HG03139 (cell line): ENCODE data around the gene RCAN1.

Source experiments
- ATAC-seq: cut with Tn5 transposase; IDR thresholded peaks from one replicate; pipeline ENCODE4 v1.9.1; 2021; ENCODE audit not compliant: unreplicated experiment

RCAN1 gene

GRCh38 chr21:34599534-34600101 is 15.3 kb downstream of the RCAN1 start:
- no peak for ATAC-seq

- no peak for ATAC-seq
Observed at GRCh38 chr21:34598931-34599400, 15.9 kb downstream of the RCAN1 start.

GRCh38 chr21:34597406-34597805 is 17.5 kb downstream of the RCAN1 start:
- ATAC-seq: no peak

GRCh38 chr21:34596561-34597271 is 18.2 kb downstream of the RCAN1 start:
- ATAC-seq: no peak

GRCh38 chr21:34595457-34595856 is 19.5 kb downstream of the RCAN1 start:
- ATAC-seq: no peak

- ATAC-seq: no peak
Observed at GRCh38 chr21:34594566-34595234, 20.2 kb downstream of the RCAN1 start.

- no peak for ATAC-seq
Observed at GRCh38 chr21:34593954-34594531, 20.9 kb downstream of the RCAN1 start.

- no peak for ATAC-seq
Observed at GRCh38 chr21:34593423-34593822, 21.5 kb downstream of the RCAN1 start.

GRCh38 chr21:34592120-34592955 is 22.6 kb downstream of the RCAN1 start:
- no peak for ATAC-seq

GRCh38 chr21:34590520-34590919 is 24.4 kb downstream of the RCAN1 start:
- no peak for ATAC-seq

- ATAC-seq: no peak
Observed at GRCh38 chr21:34589511-34590282, 25.2 kb downstream of the RCAN1 start.

- no peak for ATAC-seq
Observed at GRCh38 chr21:34583926-34584563, 30.9 kb downstream of the RCAN1 start.

- ATAC-seq: no peak
Observed at GRCh38 chr21:34582506-34583150, 32.3 kb downstream of the RCAN1 start.

GRCh38 chr21:34580181-34580700 is 34.7 kb downstream of the RCAN1 start:
- ATAC-seq: no peak

GRCh38 chr21:34579411-34579810 is 35.5 kb downstream of the RCAN1 start:
- no peak for ATAC-seq

GRCh38 chr21:34576041-34576511 is 38.8 kb downstream of the RCAN1 start:
- no peak for ATAC-seq

- no peak for ATAC-seq
Observed at GRCh38 chr21:34574601-34575529, 40.0 kb downstream of the RCAN1 start.

- no peak for ATAC-seq
Observed at GRCh38 chr21:34571994-34572393, 42.9 kb downstream of the RCAN1 start.
